ENCODE results near the gene ZDHHC22.

The ZDHHC22 gene

GRCh38 chr14:77125823-77126325, 15.7 kb downstream of the ZDHHC22 start:
- H3K27ac ChIP-seq, result no peak overlapping the region
- TF ChIP-seq CTCF (IDR thresholded peaks at IDR 0.05), result no peak
- TF ChIP-seq ZFX (IDR thresholded peaks at IDR 0.05; ENCODE audit: borderline replicate concordance), result no peak

- H3K27ac ChIP-seq, result no peak overlapping the region
- TF ChIP-seq ZFX (IDR thresholded peaks at IDR 0.05; ENCODE audit: borderline replicate concordance) (no peak), CTCF (IDR thresholded peaks at IDR 0.05) (peak; percentile 80)
Observed at GRCh38 chr14:77125281-77125801, 16.2 kb downstream of the ZDHHC22 start.

- H3K27ac ChIP-seq, result peak overlapping the region; percentile 59
- TF ChIP-seq CTCF (IDR thresholded peaks at IDR 0.05) (peak; percentile 98), ZFX (IDR thresholded peaks at IDR 0.05; ENCODE audit: borderline replicate concordance) (no peak)
Observed at GRCh38 chr14:77124345-77125280, 17.0 kb downstream of the ZDHHC22 start.

GRCh38 chr14:77123381-77124325, 17.9 kb downstream of the ZDHHC22 start:
- TF ChIP-seq CTCF (IDR thresholded peaks at IDR 0.05), result no peak
- TF ChIP-seq ZFX (IDR thresholded peaks at IDR 0.05; ENCODE audit: borderline replicate concordance), result no peak
- H3K27ac ChIP-seq, result peak overlapping the region; percentile 59

GRCh38 chr14:77122526-77123125, 19.0 kb downstream of the ZDHHC22 start:
- TF ChIP-seq ZFX (IDR thresholded peaks at IDR 0.05; ENCODE audit: borderline replicate concordance), result no peak
- no peak for TF ChIP-seq CTCF (IDR thresholded peaks at IDR 0.05)
- H3K27ac ChIP-seq, result peak overlapping the region; percentile 59

- TF ChIP-seq CTCF (IDR thresholded peaks at IDR 0.05), result no peak
- no peak for TF ChIP-seq ZFX (IDR thresholded peaks at IDR 0.05; ENCODE audit: borderline replicate concordance)
- no peak overlapping the region for H3K27ac ChIP-seq
Observed at GRCh38 chr14:77120771-77121743, 20.5 kb downstream of the ZDHHC22 start.

Data from 22Rv1 (cell line).